Heart left ventricle (tissue), 16 donors: ENCODE measurements around the gene YIPF2. TPM values are rescaled to one million over a fixed set of nuclear protein-coding genes. Genes with fewer than 3 reads are reported as not detected.

Experiments
- ATAC-seq, 4 donors: fragments of 200-7000 bp; cut with Tn5 transposase; one replicate each; pipeline ENCODE4 v1.9.1; 2020 to 2022; ENCODE audit warnings: moderate library complexity in 4 of 4, mild to moderate bottlenecking in 3 of 4, moderate number of reproducible peaks in 1 of 4
- DNase-seq, 5 donors: peaks; one replicate each; pipeline ENCODE4 v3.0.0-alpha.2; 2020
- H3K27ac ChIP-seq, 12 donors: fragments of 200-600 bp; sonication (generic) in 4 of 12; one replicate each; pipeline versions ENCODE4 v1.5.0 to v1.8.0; 2016 to 2022; ENCODE audit warnings: mild to moderate bottlenecking in 2 of 12
- H3K27me3 ChIP-seq, 9 donors: fragments of 200-600 bp; sonication (generic) in 2 of 9; one replicate each; pipeline versions ENCODE4 v1.5.1 to v1.8.0; 2016 to 2022; ENCODE audit warnings: mild to moderate bottlenecking in 3 of 9
- H3K36me3 ChIP-seq, 9 donors: fragments of 200-600 bp; sonication (generic) in 2 of 9; one replicate each; pipeline versions ENCODE4 v1.5.0 to v1.8.0; 2018 to 2022; ENCODE audit warnings: mild to moderate bottlenecking in 2 of 9
- H3K4me1 ChIP-seq, 12 donors: fragments of 200-600 bp; sonication (generic) in 4 of 12; one replicate each; pipeline versions ENCODE4 v1.5.0 to v1.8.0; 2016 to 2022; ENCODE audit warnings: mild to moderate bottlenecking in 3 of 12
- H3K4me3 ChIP-seq, 12 donors: fragments of 200-600 bp; sonication (generic) in 4 of 12; one replicate each; pipeline versions ENCODE4 v1.5.0 to v1.8.0; 2017 to 2022; ENCODE audit warnings: mild to moderate bottlenecking in 9 of 12, moderate library complexity in 4 of 12
- H3K9me3 ChIP-seq, 12 donors: fragments of 200-600 bp; sonication (generic) in 4 of 12; one replicate each; pipeline versions ENCODE4 v1.5.0 to v1.8.0; 2016 to 2022; ENCODE audit warnings: mild to moderate bottlenecking in 1 of 12
- CTCF ChIP-seq, 12 donors: fragments of 200-600 bp; sonication (generic) in 4 of 12; IDR thresholded peaks; one replicate each; pipeline versions ENCODE4 v1.5.0 to v1.8.0; 2018 to 2022; ENCODE audit warnings: antibody characterized with exemption in 12 of 12, mild to moderate bottlenecking in 5 of 12
- POLR2A ChIP-seq, 2 donors: fragments of 450-650 bp; IDR thresholded peaks; one replicate each; pipeline ENCODE4 v1.6.1; 2017; ENCODE audit warnings: antibody characterized with exemption in 2 of 2, mild to moderate bottlenecking in 2 of 2, moderate library complexity in 2 of 2
- WGBS, 4 donors: extraction: QIAGEN DNeasy Blood & Tissue Kit in 2 of 4; methylation state at CpG; one replicate each; pipeline versions ENCODE4 v1.1.5 to v1.1.7; 2013 to 2018; 5-methylcytosine and 5-hydroxymethylcytosine counted together
- intact Hi-C, 10 donors: fragments of 100-400 bp; cut with DNase I; formaldehyde crosslinking; loops; one replicate each; pipeline versions ENCODE4 v1.11.1 to v1.14.2; 2022
- polyA plus RNA-seq, 2 donors: library from polyadenylated mRNA; stranded (reverse); fragments of 200-250 nt; gene quantifications; one replicate each; pipeline ENCODE4 v1.2.3, GENCODE V29; 2013
- total RNA-seq, 9 donors: library from RNA; depleted of rRNA in 2 of 9; stranded (reverse); fragments of >200 nt in 2 of 9; fragmentation: NEBNext Ultra II Directional in 3 of 9; extraction: Animal tissue kit (Norgen Biotek cat#: 25700) in 3 of 9; gene quantifications; one replicate each; pipeline versions ENCODE4 v1.1.0 to v1.2.4, GENCODE V29; 2016 to 2023
- donor health status: ischemic (EF 13 %, LVEDD 7.1; RV severe dilation, severe dysfunction).
- donor health status: healthy with polysubstance abuse.
- donor health status: DM: no; HTN: yes; CAD: no.
- donor health status: DM: no; HTN: no; CAD: no.
- donor health status: ischemic (EF 25% LVEDD 6.9; RV normal size, moderate dysfunction).
- donor health status: ischemic (EF 25% LVEDD 5.7; RV mildly dilated, moderate dysfunction).
- donor health status: healthy.
- donor health status: DM: yes; HTN: yes; CAD: no.
- donor health status: ischemic (EF 35%, LVEDD 5.7; RV mildly dilated, moderate dysfunction).
- donor health status: nonischemic (EF 11% LVEDD 7.7; RV severe dilation, severe dysfunction).
- donor health status: DM: yes; HTN: yes; CAD: no.
- donor health status: PGD.
- donor health status: ischemic (EF 29% LVEDD 5.4; RV normal size, mild dysfunction).
- donor health status: nonischemic (EF 23%, LVEDD 6.1; RV moderate dilation, normal function).

The YIPF2 gene
- total and polyA plus RNA-seq, 11 donors, result 11.5 to 38.7 (median 21.3) TPM

DNA sequence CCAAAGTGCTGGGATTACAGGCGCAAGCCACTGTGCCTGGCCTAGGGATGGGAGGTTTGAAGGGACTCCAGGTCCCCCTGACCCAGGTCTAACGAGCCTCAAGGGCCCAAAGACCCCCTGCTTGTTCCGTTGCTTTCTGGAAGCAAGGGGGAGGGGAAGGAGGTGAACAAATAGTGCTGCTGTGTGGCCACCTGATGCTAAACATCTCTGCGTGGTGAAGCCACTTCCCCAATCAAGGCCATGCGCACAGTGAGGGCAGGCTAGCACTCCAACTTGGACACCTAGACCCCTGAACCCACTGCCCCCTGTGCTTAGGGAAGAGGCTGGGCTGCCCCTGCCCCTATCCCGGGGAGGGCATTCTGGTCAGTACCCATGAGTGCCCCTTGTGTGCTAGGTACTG lies 33.1 kb downstream of the YIPF2 start:
- 89 to 95% (median 92%) methylated on average over 5 to 6 of the region's 6 CpGs for WGBS, 4 donors
- DNase-seq (no peak), ATAC-seq (no peak)
- H3K4me1 ChIP-seq, result peaks cover 0 to 63% (median 34%) of the 10 kb centered on the region in 12 donors
- H3K27me3 ChIP-seq, result no peaks in the 10 kb centered on the region
- no peaks in the 10 kb centered on the region for H3K36me3 ChIP-seq
- intact Hi-C loops, result no loop called here
- H3K4me3 ChIP-seq, result no peak overlapping the region
- no peaks in the 10 kb centered on the region for H3K9me3 ChIP-seq
- no peak overlapping the region for H3K27ac ChIP-seq
- no peak for TF ChIP-seq CTCF (IDR thresholded peaks at IDR 0.05)
- no peak for TF ChIP-seq POLR2A (IDR thresholded peaks at IDR 0.05)

DNA sequence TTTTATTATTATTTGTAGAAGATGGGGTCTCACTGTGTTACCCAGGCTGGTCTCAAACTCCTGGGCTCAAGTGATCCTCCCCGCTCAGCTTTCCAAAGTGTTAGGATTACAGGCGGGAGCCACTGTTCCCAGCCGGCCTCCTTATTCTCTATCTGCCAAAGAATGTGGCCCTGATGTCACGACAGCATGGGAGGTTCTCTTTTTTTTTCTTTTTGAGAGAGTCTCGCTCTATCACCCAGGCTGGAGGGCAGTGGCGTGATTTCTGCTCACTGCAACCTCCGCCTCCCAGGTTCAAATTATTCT lies 33.6 kb downstream of the YIPF2 start:
- peaks cover 0 to 59% (median 33%) of the 10 kb centered on the region in 12 donors for H3K4me1 ChIP-seq
- intact Hi-C loops, result no loop called here

GRCh38 chr19:10892256-10892655 lies 36.2 kb downstream of the YIPF2 start:
- TF ChIP-seq POLR2A (IDR thresholded peaks at IDR 0.05), result no peak
- no peak for TF ChIP-seq CTCF (IDR thresholded peaks at IDR 0.05)
- WGBS, 4 donors, result 79 to 89% (median 86%) methylated on average over 10 to 13 of the region's 13 CpGs
- ATAC-seq (peak; percentile 20 to 56 (median 38)), DNase-seq (no peak)
- intact Hi-C loops, result no loop called here
- Histone ChIP-seq H3K27ac (peak overlapping the region in 1 of 12 donors; percentile 34), H3K4me3 (no peak overlapping the region), H3K36me3 (no peaks in the 10 kb centered on the region), H3K9me3 (no peaks in the 10 kb centered on the region), H3K27me3 (no peaks in the 10 kb centered on the region), H3K4me1 (peaks cover 0 to 57% (median 29%) of the 10 kb centered on the region in 12 donors)

More for the DNA sequence above, 33.6 kb downstream of the YIPF2 start:
- Histone ChIP-seq H3K27me3 (no peaks in the 10 kb centered on the region), H3K9me3 (no peaks in the 10 kb centered on the region), H3K4me3 (no peak overlapping the region), H3K27ac (no peak overlapping the region), H3K36me3 (no peaks in the 10 kb centered on the region)
- no peak for TF ChIP-seq CTCF (IDR thresholded peaks at IDR 0.05)
- TF ChIP-seq POLR2A (IDR thresholded peaks at IDR 0.05), result no peak
- DNase-seq (no peak), ATAC-seq (no peak)
- WGBS, 4 donors, result 91 to 93% (median 91%) methylated on average over 7 of the region's 7 CpGs

DNA sequence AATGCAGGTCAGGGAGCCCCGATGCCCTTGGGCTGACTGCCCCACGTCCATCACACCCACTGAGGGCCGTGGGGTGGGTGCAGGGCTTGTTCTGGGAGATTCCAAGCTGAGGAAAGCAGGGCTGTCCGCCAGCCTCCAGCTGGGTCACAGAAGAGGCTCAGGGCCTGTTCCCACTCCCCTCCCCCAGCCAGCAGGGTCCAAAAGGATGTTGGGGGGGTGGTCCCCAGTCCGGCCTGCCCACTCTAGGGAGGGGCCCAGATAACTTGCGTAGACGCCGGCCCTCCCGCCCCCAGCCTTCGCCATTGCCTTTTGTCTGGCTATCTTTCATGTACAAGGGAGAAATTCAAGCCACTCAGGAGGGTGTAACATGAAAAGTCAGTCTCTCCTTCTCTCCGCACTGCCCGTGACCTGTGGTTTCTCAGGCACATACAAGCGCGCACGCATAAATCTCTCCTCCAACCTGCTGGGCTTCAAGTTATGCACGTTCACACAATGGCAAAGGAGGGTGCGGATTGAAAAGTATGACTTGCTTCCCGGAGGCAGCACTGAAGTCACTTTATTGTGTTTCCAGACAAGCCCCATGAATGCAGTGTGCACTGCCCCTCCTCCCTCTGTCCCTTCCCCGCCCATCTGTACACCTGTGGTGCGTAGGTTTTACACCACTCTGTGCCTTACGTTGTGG lies 36.9 kb downstream of the YIPF2 start:
- Histone ChIP-seq H3K27me3 (no peaks in the 10 kb centered on the region), H3K36me3 (no peaks in the 10 kb centered on the region), H3K4me3 (no peak overlapping the region), H3K27ac (peak overlapping the region in 4 of 12 donors; percentile 14 to 18 (median 16)), H3K4me1 (peaks cover 0 to 56% (median 22%) of the 10 kb centered on the region in 12 donors), H3K9me3 (no peaks in the 10 kb centered on the region)
- DNase-seq (peak in 2 of 5 donors; percentile 43 to 54), ATAC-seq (peak in 3 of 4 donors; percentile 24 to 50 (median 38))
- 56 to 67% (median 62%) methylated on average over 20 to 21 of the region's 21 CpGs for WGBS, 4 donors
- TF ChIP-seq CTCF (IDR thresholded peaks at IDR 0.05) (no peak), POLR2A (IDR thresholded peaks at IDR 0.05) (no peak)
- intact Hi-C loops, result no loop called here
